ENCODE measurements around the gene PRODH2.

The PRODH2 gene

GRCh38 chr19:35812220-35813042 lies at the start of gene PRODH2:
Gene PRODH2 (minus strand): TSS chr19:35812845. CDS start chr19:35812805, 40 bp downstream.
- FAIRE-seq, result no peak

- FAIRE-seq, result no peak
These were observed 49.1 kb upstream of the PRODH2 start for GRCh38 chr19:35861640-35862160.

GRCh38 chr19:35860818-35861639 lies 48.4 kb upstream of the PRODH2 start:
- FAIRE-seq, result no peak

GRCh38 chr19:35860436-35860817 lies 47.8 kb upstream of the PRODH2 start:
- no peak for FAIRE-seq

- FAIRE-seq, result no peak
These were observed 46.8 kb upstream of the PRODH2 start for GRCh38 chr19:35859414-35859813.

GRCh38 chr19:35858311-35858710 lies 45.7 kb upstream of the PRODH2 start:
- FAIRE-seq, result no peak

- FAIRE-seq, result no peak
These were observed 44.0 kb upstream of the PRODH2 start, which contains the start of gene KIRREL2 for GRCh38 chr19:35856546-35857149. Gene KIRREL2 (plus strand): TSS chr19:35856911. CDS start chr19:35857120, 209 bp downstream.

GRCh38 chr19:35853038-35853756 lies 40.6 kb upstream of the PRODH2 start:
- FAIRE-seq, result no peak

GRCh38 chr19:35852029-35852780 lies 39.6 kb upstream of the PRODH2 start, which contains the start of gene NPHS1:
Gene NPHS1 (minus strand): TSS chr19:35852504. CDS start chr19:35851837, 667 bp downstream.
- FAIRE-seq, result no peak

- no peak for FAIRE-seq
These were observed 38.8 kb upstream of the PRODH2 start for GRCh38 chr19:35851213-35852028.

- no peak for FAIRE-seq
These were observed 36.4 kb upstream of the PRODH2 start for GRCh38 chr19:35848919-35849505.

GRCh38 chr19:35848486-35848885 lies 35.8 kb upstream of the PRODH2 start:
- no peak for FAIRE-seq

GRCh38 chr19:35847911-35848310 lies 35.3 kb upstream of the PRODH2 start:
- no peak for FAIRE-seq

- no peak for FAIRE-seq
These were observed 33.5 kb upstream of the PRODH2 start for GRCh38 chr19:35846038-35846668.

GRCh38 chr19:35845215-35846037 lies 32.8 kb upstream of the PRODH2 start:
- FAIRE-seq, result no peak

GRCh38 chr19:35844482-35845214 lies 32.0 kb upstream of the PRODH2 start:
- no peak for FAIRE-seq

GRCh38 chr19:35843676-35844481 lies 31.2 kb upstream of the PRODH2 start:
- no peak for FAIRE-seq
